H9 (cell line): Measurements from ENCODE around the gene CKB. TPM values are rescaled to one million over a fixed set of nuclear protein-coding genes. Genes with fewer than 3 reads are reported as not detected.

Experiments used
- DNase-seq: peaks from one replicate; pipeline ENCODE4 v3.0.0-alpha.2; 2017
- H2AFZ ChIP-seq: one replicate; pipeline ENCODE4 v1.6.1; 2013; ENCODE audit warnings: mild to moderate bottlenecking, low read length, control low read depth, moderate library complexity
- H2AK5ac ChIP-seq: 2 replicates; pipeline ENCODE4 v1.6.1; 2013; ENCODE audit warnings: low read length, control low read depth, mixed read lengths; ENCODE audit not compliant: insufficient read length
- H2BK120ac ChIP-seq: one replicate; pipeline ENCODE4 v1.6.1; 2013; ENCODE audit warnings: low read depth, mild to moderate bottlenecking, low read length, control low read depth, inconsistent platforms; ENCODE audit not compliant: poor library complexity, severe bottlenecking
- H2BK12ac ChIP-seq: 2 replicates; pipeline ENCODE4 v1.6.1; 2013; ENCODE audit warnings: low read length, control low read depth, mixed read lengths, low read depth; ENCODE audit not compliant: insufficient read length
- H2BK15ac ChIP-seq: 2 replicates; pipeline ENCODE4 v1.6.1; 2013; ENCODE audit warnings: low read depth, low read length, control low read depth
- H2BK20ac ChIP-seq: one replicate; pipeline ENCODE4 v1.6.1; 2013; ENCODE audit warnings: low read depth, mild to moderate bottlenecking, low read length, control low read depth, inconsistent platforms; ENCODE audit not compliant: poor library complexity, severe bottlenecking
- H2BK5ac ChIP-seq: 2 replicates; pipeline ENCODE4 v1.6.1; 2013; ENCODE audit warnings: low read length, control low read depth, mixed read lengths; ENCODE audit not compliant: insufficient read length
- H3K14ac ChIP-seq: 2 replicates; pipeline ENCODE4 v1.6.1; 2013; ENCODE audit warnings: low read length, control low read depth; ENCODE audit not compliant: insufficient read depth
- H3K18ac ChIP-seq: 2 replicates; pipeline ENCODE4 v1.6.1; 2013; ENCODE audit warnings: low read depth, mild to moderate bottlenecking, mixed read lengths, low read length, control low read depth; ENCODE audit not compliant: insufficient read length
- H3K23ac ChIP-seq: 2 replicates; pipeline ENCODE4 v1.6.1; 2013; ENCODE audit warnings: low read length, control low read depth, mixed read lengths, low read depth; ENCODE audit not compliant: insufficient read length
- H3K23me2 ChIP-seq: 2 replicates; pipeline ENCODE4 v1.6.1; 2013; ENCODE audit warnings: low read depth, mild to moderate bottlenecking, mixed read lengths, low read length, control low read depth; ENCODE audit not compliant: insufficient read length, poor library complexity, severe bottlenecking
- H3K27ac ChIP-seq: 2 replicates; pipeline ENCODE4 v1.5.1; 2013; ENCODE audit warnings: low read length, control low read depth, mixed read lengths, low read depth; ENCODE audit not compliant: insufficient read length
- H3K27me3 ChIP-seq: 2 replicates; pipeline ENCODE4 v1.6.1; 2013; ENCODE audit warnings: low read length, control low read depth, inconsistent platforms; ENCODE audit not compliant: insufficient read depth
- H3K4ac ChIP-seq: 2 replicates; pipeline ENCODE4 v1.6.1; 2013; ENCODE audit warnings: low read depth, mild to moderate bottlenecking, control low read depth, inconsistent platforms, low read length, moderate library complexity
- H3K4me1 ChIP-seq: 2 replicates; pipeline ENCODE4 v1.6.1; 2013; ENCODE audit warnings: low read length, control low read depth, inconsistent platforms; ENCODE audit not compliant: insufficient read depth
- H3K4me2 ChIP-seq: 2 replicates; pipeline ENCODE4 v1.6.1; 2013; ENCODE audit warnings: low read length, control low read depth, mixed read lengths; ENCODE audit not compliant: insufficient read length, insufficient read depth
- H3K56ac ChIP-seq: 2 replicates; pipeline ENCODE4 v1.6.1; 2013; ENCODE audit warnings: low read depth, mild to moderate bottlenecking, mixed read lengths, low read length, control low read depth; ENCODE audit not compliant: insufficient read length
- H3K79me1 ChIP-seq: 2 replicates; pipeline ENCODE4 v1.6.1; 2013; ENCODE audit warnings: low read depth, mild to moderate bottlenecking, moderate library complexity, low read length, control low read depth, inconsistent platforms; ENCODE audit not compliant: insufficient read depth, poor library complexity, severe bottlenecking
- H3K79me2 ChIP-seq: 2 replicates; pipeline ENCODE4 v1.6.1; 2013; ENCODE audit warnings: low read length, control low read depth, inconsistent platforms; ENCODE audit not compliant: insufficient read depth
- H3K9ac ChIP-seq: 2 replicates; pipeline ENCODE4 v1.6.1; 2013; ENCODE audit warnings: low read length, control low read depth, mixed read lengths; ENCODE audit not compliant: insufficient read length; ENCODE audit errors: extremely low read depth
- H3K9me3 ChIP-seq: one replicate; pipeline ENCODE4 v1.6.1; 2013; ENCODE audit warnings: low read depth, low read length, inconsistent platforms; ENCODE audit not compliant: control insufficient read depth
- H3T11ph ChIP-seq: one replicate; pipeline ENCODE4 v1.6.1; 2013; ENCODE audit warnings: mild to moderate bottlenecking, low read length, control low read depth, inconsistent platforms
- H4K20me1 ChIP-seq: one replicate; pipeline ENCODE4 v1.6.1; 2013; ENCODE audit not compliant: control insufficient read depth, insufficient read length, insufficient read depth
- H4K5ac ChIP-seq: 2 replicates; pipeline ENCODE4 v1.6.1; 2013; ENCODE audit warnings: low read depth, mild to moderate bottlenecking, mixed read lengths, low read length, control low read depth; ENCODE audit not compliant: insufficient read length
- H4K8ac ChIP-seq: replicated peaks from 2 replicates; pipeline ENCODE4 v1.6.1; 2013; ENCODE audit warnings: low read length, control low read depth, mixed read lengths, low read depth; ENCODE audit not compliant: insufficient read length
- H4K91ac ChIP-seq: 2 replicates; pipeline ENCODE4 v1.6.1; 2013; ENCODE audit warnings: low read depth, mild to moderate bottlenecking, moderate library complexity, mixed read lengths, low read length, control low read depth; ENCODE audit not compliant: insufficient read length
- H3K27ac Mint-ChIP-seq, 3 experiments: 2 replicates in 2 of 3; 3 replicates in 1 of 3; pipeline ENCODE4 v1.8.0; 2020 to 2021; ENCODE audit warnings: mixed read lengths in 3 of 3, mild to moderate bottlenecking in 1 of 3, moderate library complexity in 1 of 3
- H3K27me3 Mint-ChIP-seq: 2 replicates; pipeline ENCODE4 v1.8.0; 2021; ENCODE audit warnings: low read depth, mild to moderate bottlenecking, moderate library complexity, mixed read lengths
- H3K36me3 Mint-ChIP-seq, 3 experiments: 2 replicates in 2 of 3; 3 replicates in 1 of 3; pipeline ENCODE4 v1.8.0; 2020 to 2021; ENCODE audit warnings: low read depth in 3 of 3, mixed read lengths in 3 of 3; ENCODE audit not compliant: insufficient read depth in 1 of 3
- H3K4me1 Mint-ChIP-seq, 2 experiments: 2 replicates each; pipeline ENCODE4 v1.8.0; 2020; ENCODE audit warnings: mixed read lengths in 2 of 2
- H3K4me3 Mint-ChIP-seq, 2 experiments: 2 replicates in 1 of 2; 3 replicates in 1 of 2; pipeline ENCODE4 v1.8.0; 2020 to 2021; ENCODE audit warnings: mild to moderate bottlenecking in 2 of 2, mixed read lengths in 2 of 2, moderate library complexity in 1 of 2
- H3K9me3 Mint-ChIP-seq, 2 experiments: 2 replicates in 1 of 2; 3 replicates in 1 of 2; pipeline ENCODE4 v1.8.0; 2020; ENCODE audit warnings: mild to moderate bottlenecking in 2 of 2, mixed read lengths in 2 of 2, moderate library complexity in 1 of 2
- WGBS: extraction: QIAGEN DNeasy Blood & Tissue Kit; methylation state at CpG from one replicate; pipeline ENCODE4 v1.1.7; 2013; ENCODE audit warnings: missing lambda C conversion rate, low lambda C conversion rate, mixed read lengths; ENCODE audit not compliant: insufficient read length; ENCODE audit errors: extremely low coverage; 5-methylcytosine and 5-hydroxymethylcytosine counted together
- total RNA-seq: library from RNA; stranded (reverse); gene quantifications from 2 replicates; pipeline ENCODE4 v1.2.1, GENCODE V29; 2021
- TF ChIP-seq, protein P1 (sequence below): fragments of 200-600 bp; sonication (generic); conservative IDR thresholded peaks from 3 replicates; pipeline ENCODE4 v1.8.0; 2021; ENCODE audit warnings: antibody characterized with exemption, mild to moderate bottlenecking

Gene CKB
- total RNA-seq, 1 experiment from 2014 or later: 517 TPM

DNA sequence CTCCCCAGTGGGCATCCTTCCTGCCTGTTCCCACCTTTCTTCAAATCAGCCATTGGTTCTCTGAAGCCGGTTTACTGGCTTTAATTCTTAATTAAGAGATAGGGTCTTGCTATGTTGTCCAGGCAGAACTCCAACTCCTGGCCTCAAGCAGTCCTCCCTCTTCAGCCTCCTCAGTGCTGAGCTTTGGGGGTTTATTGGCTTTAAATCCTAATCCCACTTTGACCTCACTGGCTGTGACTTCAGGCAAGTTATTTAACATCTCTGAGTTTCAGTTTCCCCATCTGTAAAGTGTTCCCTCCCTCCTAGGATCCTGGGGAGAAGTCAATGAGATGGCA is 4.3 kb upstream of the CKB start:
- Histone ChIP-seq H2BK5ac (no peak overlapping the region), H3T11ph (no peak overlapping the region), H3K79me1 (peaks cover 13% of the 10 kb centered on the region), H4K8ac (no peak overlapping the region), H3K23me2 (peaks cover 14% of the 10 kb centered on the region), H3K9ac (no peak overlapping the region), H3K4ac (no peak overlapping the region), H3K18ac (no peak overlapping the region), H3K27me3 (peaks cover 7% of the 10 kb centered on the region; the same call in 1 of the 2 replicates), H3K9me3 (no peaks in the 10 kb centered on the region), H3K56ac (no peak overlapping the region), H2BK15ac (no peak overlapping the region), H3K14ac (no peak overlapping the region), H3K79me2 (peaks cover 10% of the 10 kb centered on the region; the same call in 1 of the 2 replicates), H3K23ac (no peak overlapping the region), H3K27ac (no peak overlapping the region), H2AK5ac (no peak overlapping the region), H2AFZ (no peak overlapping the region), H3K4me2 (no peak overlapping the region), H2BK120ac (no peak overlapping the region), H2BK20ac (no peak overlapping the region), H4K5ac (no peak overlapping the region), H4K91ac (no peak overlapping the region), H3K4me1 (no peaks in the 10 kb centered on the region; the same call in 1 of the 2 replicates), H2BK12ac (no peak overlapping the region), H4K20me1 (peaks cover 4% of the 10 kb centered on the region)
- DNase-seq: no peak
- H3K4me1 Mint-ChIP-seq: peaks cover 18 to 41% of the 10 kb centered on the region in 2 experiments
- H3K27me3 Mint-ChIP-seq: peaks cover 35% of the 10 kb centered on the region
- WGBS: no CpG with 5 or more reads among the region's 1 CpG
- peaks cover 1 to 8% (median 4%) of the 10 kb centered on the region in 3 experiments; a peak in 5 of 7 replicates for H3K36me3 Mint-ChIP-seq
- H3K27ac Mint-ChIP-seq: peak overlapping the region in 1 of 3 experiments; percentile 44; a peak in 1 of 7 replicates
- H3K9me3 Mint-ChIP-seq: peaks cover 4 to 5% of the 10 kb centered on the region in 2 experiments; a peak in 4 of 5 replicates
- TF ChIP-seq, protein P1, sequence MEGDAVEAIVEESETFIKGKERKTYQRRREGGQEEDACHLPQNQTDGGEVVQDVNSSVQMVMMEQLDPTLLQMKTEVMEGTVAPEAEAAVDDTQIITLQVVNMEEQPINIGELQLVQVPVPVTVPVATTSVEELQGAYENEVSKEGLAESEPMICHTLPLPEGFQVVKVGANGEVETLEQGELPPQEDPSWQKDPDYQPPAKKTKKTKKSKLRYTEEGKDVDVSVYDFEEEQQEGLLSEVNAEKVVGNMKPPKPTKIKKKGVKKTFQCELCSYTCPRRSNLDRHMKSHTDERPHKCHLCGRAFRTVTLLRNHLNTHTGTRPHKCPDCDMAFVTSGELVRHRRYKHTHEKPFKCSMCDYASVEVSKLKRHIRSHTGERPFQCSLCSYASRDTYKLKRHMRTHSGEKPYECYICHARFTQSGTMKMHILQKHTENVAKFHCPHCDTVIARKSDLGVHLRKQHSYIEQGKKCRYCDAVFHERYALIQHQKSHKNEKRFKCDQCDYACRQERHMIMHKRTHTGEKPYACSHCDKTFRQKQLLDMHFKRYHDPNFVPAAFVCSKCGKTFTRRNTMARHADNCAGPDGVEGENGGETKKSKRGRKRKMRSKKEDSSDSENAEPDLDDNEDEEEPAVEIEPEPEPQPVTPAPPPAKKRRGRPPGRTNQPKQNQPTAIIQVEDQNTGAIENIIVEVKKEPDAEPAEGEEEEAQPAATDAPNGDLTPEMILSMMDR: no peak
- H3K4me3 Mint-ChIP-seq: peak overlapping the region in 1 of 2 experiments; percentile 62; a peak in 2 of 5 replicates
